PFSK-1 (cell line): ENCODE measurements around the gene DEFB114.

Experiments used
- FOXP2 ChIP-seq: optimal IDR thresholded peaks from 2 replicates; pipeline ENCODE3; 2011; ENCODE audit warnings: borderline replicate concordance, control low read depth, inconsistent platforms; ENCODE audit not compliant: insufficient read depth; ENCODE audit errors: extremely low read length, extremely low read depth
- POLR2AphosphoS5 ChIP-seq: IDR thresholded peaks from 2 replicates; pipeline ENCODE4 v1.6.1; 2012; ENCODE audit warnings: low read depth, mild to moderate bottlenecking, control low read depth, low read length, moderate library complexity
- REST ChIP-seq, 2 experiments: IDR thresholded peaks; 2 replicates each; pipeline versions ENCODE4 v1.6.1 to v1.8.0; 2011 to 2012; ENCODE audit warnings: low read depth in 2 of 2, low read length in 2 of 2, control low read depth in 1 of 2, inconsistent platforms in 1 of 2, mild to moderate bottlenecking in 1 of 2, moderate library complexity in 1 of 2; ENCODE audit not compliant: insufficient read depth in 1 of 2
- SIN3A ChIP-seq: IDR thresholded peaks from 2 replicates; pipeline ENCODE4 v1.6.1; 2012; ENCODE audit warnings: mild to moderate bottlenecking, low read length, moderate library complexity, borderline replicate concordance; ENCODE audit not compliant: insufficient read depth
- TAF1 ChIP-seq: IDR thresholded peaks from 2 replicates; pipeline ENCODE4 v1.6.1; 2012; ENCODE audit warnings: low read length, control low read depth, borderline replicate concordance; ENCODE audit not compliant: insufficient read depth

Gene DEFB114

GRCh38 chr6:49978332-49979226 is 14.6 kb upstream of the DEFB114 start:
- no peak for TF ChIP-seq TAF1
- TF ChIP-seq POLR2AphosphoS5 = no peak

DNA sequence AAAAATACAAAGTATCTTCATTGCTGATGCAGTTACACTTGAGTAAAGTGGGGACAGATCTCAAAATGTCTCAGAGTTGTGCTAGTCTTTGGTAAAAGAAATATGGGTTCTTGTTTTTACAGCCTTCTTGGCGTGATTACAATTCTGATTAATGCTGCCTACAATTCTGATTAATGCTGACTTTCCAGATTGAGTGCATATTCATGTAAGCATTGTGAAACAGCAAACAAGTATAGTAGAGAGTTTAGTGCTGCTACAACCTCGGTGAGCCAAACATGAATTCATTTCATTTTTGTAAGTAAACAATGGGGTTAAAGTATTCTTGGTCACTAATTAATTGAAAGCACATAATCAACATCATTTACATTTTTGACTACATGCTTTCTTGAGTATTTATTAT is 5.6 kb upstream of the DEFB114 start, which contains the start of gene DEFB113:
Gene DEFB113 (minus strand): TSS at position 21 of the 400 bp plus-strand sequence. CDS start 0 bp downstream, at position 21.
- TF ChIP-seq REST (IDR thresholded peaks at IDR 0.05; ENCODE audit: insufficient read depth in 1 of 2, low read depth in 2 of 2, low read length in 2 of 2) = no peak
- no peak for TF ChIP-seq FOXP2
- no peak for TF ChIP-seq TAF1
- no peak for TF ChIP-seq SIN3A

DNA sequence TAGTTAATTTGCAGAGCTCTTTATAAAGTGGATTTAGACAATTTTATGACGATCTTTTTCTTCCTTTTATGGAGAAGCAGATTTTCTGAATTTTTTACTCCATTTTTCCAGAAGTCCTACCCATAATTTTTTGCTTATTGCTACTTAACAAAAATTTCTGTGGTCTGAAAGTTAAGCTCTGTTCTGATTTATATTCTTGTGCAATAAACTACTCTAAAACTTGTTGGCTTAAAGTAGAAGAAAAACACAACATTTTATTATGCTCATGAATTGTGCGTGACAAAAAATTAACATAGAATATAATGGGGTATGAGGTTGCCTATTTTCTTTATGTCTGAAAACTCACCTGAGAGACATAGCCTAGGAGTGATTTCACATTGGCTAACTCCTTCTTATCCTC is 2.9 kb upstream of the DEFB114 start:
- TF ChIP-seq TAF1 = no peak
- no peak for TF ChIP-seq FOXP2
- TF ChIP-seq REST (IDR thresholded peaks at IDR 0.05; ENCODE audit: insufficient read depth in 1 of 2, low read depth in 2 of 2, low read length in 2 of 2) = no peak
- no peak for TF ChIP-seq POLR2AphosphoS5
- no peak for TF ChIP-seq SIN3A

DNA sequence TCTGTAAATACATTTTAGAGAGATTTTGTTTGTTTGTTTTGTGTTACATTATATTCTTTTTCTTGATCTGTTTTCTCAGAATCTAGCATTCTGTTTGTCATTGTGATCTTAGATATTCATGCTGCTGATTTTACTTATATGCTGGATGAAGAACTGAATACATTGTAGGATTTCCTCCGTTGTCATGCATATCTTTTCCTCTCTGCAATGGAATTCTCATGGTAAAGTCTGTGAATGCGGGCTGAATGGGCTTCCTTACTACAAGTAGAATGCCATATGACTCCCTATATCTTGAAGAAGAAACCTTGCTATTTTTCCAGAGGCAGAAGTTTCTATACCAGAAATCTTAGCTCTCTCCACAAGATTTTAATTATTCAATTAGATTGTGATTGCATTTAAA is 2.4 kb upstream of the DEFB114 start:
- TF ChIP-seq POLR2AphosphoS5 (no peak), REST (IDR thresholded peaks at IDR 0.05; ENCODE audit: insufficient read depth in 1 of 2, low read depth in 2 of 2, low read length in 2 of 2) (no peak), SIN3A (no peak), FOXP2 (no peak), TAF1 (no peak)

- no peak for TF ChIP-seq SIN3A
Observed at GRCh38 chr6:49958180-49958579, 5.8 kb downstream of the DEFB114 start.

DNA sequence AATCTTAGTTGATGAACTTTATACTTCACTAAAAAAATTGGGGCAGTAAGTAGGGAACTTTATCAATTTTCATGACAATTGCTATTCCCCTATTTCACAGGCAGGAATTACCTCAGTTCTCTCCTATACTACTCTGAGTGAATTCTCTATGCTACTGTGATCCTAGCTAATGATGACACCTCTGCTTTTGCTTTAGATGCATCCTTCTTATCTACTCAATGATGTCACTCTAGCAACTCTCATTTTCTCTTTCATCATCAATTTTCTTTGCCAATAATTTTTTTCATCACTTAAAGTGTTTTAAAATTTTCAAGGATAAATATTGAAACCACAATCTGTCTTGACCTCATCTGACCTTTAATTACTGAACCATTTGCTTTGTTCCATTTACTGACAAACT is 8.1 kb downstream of the DEFB114 start:
- no peak for TF ChIP-seq SIN3A
- no peak for TF ChIP-seq TAF1
- no peak for TF ChIP-seq REST (IDR thresholded peaks at IDR 0.05; ENCODE audit: insufficient read depth in 1 of 2, low read depth in 2 of 2, low read length in 2 of 2)
- TF ChIP-seq POLR2AphosphoS5 = no peak
- no peak for TF ChIP-seq FOXP2
